Astrocyte of the hippocampus (primary cell): ENCODE data around the gene PRDX4.
"Not testable (repeated sequence)": the region's sequence is repeated elsewhere in the genome, so short reads cannot be mapped to it uniquely, and the experiment has no call there.

Source experiments
- DNase-seq: peaks from one replicate; pipeline ENCODE4 v3.0.0; 2011; ENCODE audit warnings: low read depth, low spot score

The PRDX4 gene

GRCh38 chrX:23667239-23668177 lies at the start of gene PRDX4:
TSS of gene PRDX4 (plus strand) at chrX:23667493. CDS start at chrX:23667571, 78 bp downstream.
- peak; percentile 94 for DNase-seq

- DNase-seq = no peak
These were observed 45.5 kb upstream of the PRDX4 start for GRCh38 chrX:23621621-23622265.

- no peak for DNase-seq
These were observed 43.5 kb upstream of the PRDX4 start for GRCh38 chrX:23623797-23624196.

GRCh38 chrX:23626651-23627050 lies 40.6 kb upstream of the PRDX4 start:
- DNase-seq = no peak

GRCh38 chrX:23628131-23628530 lies 39.2 kb upstream of the PRDX4 start:
- no peak for DNase-seq

GRCh38 chrX:23631136-23631535 lies 36.2 kb upstream of the PRDX4 start:
- DNase-seq = peak; percentile 3

GRCh38 chrX:23633834-23634580 lies 33.3 kb upstream of the PRDX4 start:
- DNase-seq = peak; percentile 17

- no peak for DNase-seq
These were observed 30.1 kb upstream of the PRDX4 start for GRCh38 chrX:23637187-23637586.

- DNase-seq = no peak
These were observed 24.3 kb upstream of the PRDX4 start for GRCh38 chrX:23643020-23643419.

GRCh38 chrX:23644744-23645143 lies 22.5 kb upstream of the PRDX4 start:
- no peak for DNase-seq

- DNase-seq = no peak
These were observed 11.2 kb upstream of the PRDX4 start for GRCh38 chrX:23656091-23656490.

GRCh38 chrX:23656684-23657083 lies 10.6 kb upstream of the PRDX4 start:
- DNase-seq = peak; percentile 17

- DNase-seq = no peak
These were observed 8.0 kb upstream of the PRDX4 start for GRCh38 chrX:23659339-23659738.

- DNase-seq = not testable (repeated sequence)
These were observed 7.1 kb upstream of the PRDX4 start for GRCh38 chrX:23660083-23660765.

- no peak for DNase-seq
These were observed 6.5 kb upstream of the PRDX4 start for GRCh38 chrX:23660766-23661132.

- no peak for DNase-seq
These were observed 5.6 kb upstream of the PRDX4 start for GRCh38 chrX:23661671-23662070.

- no peak for DNase-seq
These were observed 5.1 kb upstream of the PRDX4 start for GRCh38 chrX:23662187-23662586.

- DNase-seq = no peak
These were observed 4.4 kb upstream of the PRDX4 start for GRCh38 chrX:23662853-23663252.

- no peak for DNase-seq
These were observed 2.8 kb upstream of the PRDX4 start for GRCh38 chrX:23664496-23664895.

GRCh38 chrX:23666282-23666681 lies 1.0 kb upstream of the PRDX4 start:
- no peak for DNase-seq

- no peak for DNase-seq
These were observed 1.0 kb downstream of the PRDX4 start for GRCh38 chrX:23668335-23668734.

- no peak for DNase-seq
These were observed 3.2 kb downstream of the PRDX4 start for GRCh38 chrX:23670528-23670927.
